Skeletal muscle cell (primary cell): ENCODE results near the gene FERMT2.
"Not testable (repeated sequence)": the region's sequence is repeated elsewhere in the genome, so short reads cannot be mapped to it uniquely, and the experiment has no call there.

Experiments used
- DNase-seq: peaks from one replicate; pipeline ENCODE4 v3.0.0-alpha.2; 2010; ENCODE audit warnings: low read depth
- H3K4me3 ChIP-seq: 2 replicates; pipeline ENCODE4 v1.5.1; 2011; ENCODE audit warnings: low read depth, mild to moderate bottlenecking, control low read depth, low read length, moderate library complexity

FERMT2 gene

GRCh38 chr14:52876311-52876710 is 74.5 kb downstream of the FERMT2 start:
- no peak for DNase-seq
- H3K4me3 ChIP-seq: no peak overlapping the region

DNA sequence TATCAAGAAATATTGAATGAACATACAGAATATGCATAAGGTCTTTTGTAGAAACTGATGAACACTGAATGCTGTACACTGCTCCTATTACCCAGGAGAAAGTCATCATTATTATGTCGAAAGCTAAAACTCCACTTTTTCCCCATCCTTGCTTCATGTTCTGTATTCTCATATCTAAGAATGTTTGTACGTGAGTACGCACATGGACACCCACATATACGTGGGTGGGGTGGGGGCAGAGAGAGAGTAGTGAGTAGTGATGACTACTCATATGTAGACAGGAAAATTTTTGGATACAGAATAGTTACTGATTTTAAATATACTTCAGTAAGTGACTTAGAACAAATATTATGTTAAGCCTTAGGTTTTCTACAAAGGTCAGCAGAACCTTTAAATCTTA is 75.1 kb downstream of the FERMT2 start:
- no peak for DNase-seq
- H3K4me3 ChIP-seq: no peak overlapping the region

- H3K4me3 ChIP-seq: no peak overlapping the region
- DNase-seq: no peak
Observed at GRCh38 chr14:52874389-52874788, 76.5 kb downstream of the FERMT2 start.

DNA sequence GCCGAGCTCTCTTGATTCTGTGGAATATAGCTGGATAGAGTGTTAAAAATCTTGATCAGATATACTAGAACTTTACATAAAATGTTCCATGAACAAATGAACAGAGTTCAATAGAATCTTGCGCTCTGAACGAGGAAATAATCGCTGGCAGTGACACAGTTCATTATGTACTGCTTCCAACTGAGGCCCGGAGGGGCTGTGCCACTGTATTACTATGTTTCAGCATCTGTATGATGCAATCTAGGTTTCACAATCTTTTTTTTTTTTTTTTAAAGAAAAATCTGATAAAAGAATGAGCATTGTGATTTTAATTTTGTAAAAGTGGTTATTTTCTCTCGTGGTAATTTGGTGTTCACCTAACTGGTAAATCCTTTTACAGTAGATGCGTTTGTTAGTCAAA is 77.2 kb downstream of the FERMT2 start:
- DNase-seq: peak; percentile 58
- no peak overlapping the region for H3K4me3 ChIP-seq

- DNase-seq: no peak
- no peak overlapping the region for H3K4me3 ChIP-seq
Observed at GRCh38 chr14:52873065-52873464, 77.8 kb downstream of the FERMT2 start.

DNA sequence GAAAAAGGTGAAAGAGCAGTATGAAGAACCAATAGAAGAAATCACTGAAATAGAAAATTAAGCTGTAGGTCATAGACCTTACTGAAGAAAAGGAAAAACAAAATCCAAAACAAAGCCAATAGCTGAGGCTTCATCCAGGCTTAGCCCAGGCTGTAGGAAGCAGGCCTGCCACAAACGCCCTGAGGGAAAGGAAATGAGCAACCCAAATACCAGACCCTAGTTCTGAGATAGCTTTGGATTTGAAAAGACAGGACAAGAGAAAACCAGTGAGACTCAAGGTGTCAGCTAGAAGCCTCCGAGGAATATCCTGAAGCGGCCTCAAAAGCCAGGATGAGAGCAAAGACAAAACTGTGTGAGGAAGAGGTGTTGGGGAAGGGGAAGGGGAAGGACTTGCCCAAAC is 79.2 kb downstream of the FERMT2 start:
- DNase-seq: no peak
- no peak overlapping the region for H3K4me3 ChIP-seq

- DNase-seq: no peak
- H3K4me3 ChIP-seq: no peak overlapping the region
Observed at GRCh38 chr14:52868911-52869618, 81.8 kb downstream of the FERMT2 start.

GRCh38 chr14:52864893-52865292 is 86.0 kb downstream of the FERMT2 start:
- H3K4me3 ChIP-seq, DNase-seq: not testable (repeated sequence)

DNA sequence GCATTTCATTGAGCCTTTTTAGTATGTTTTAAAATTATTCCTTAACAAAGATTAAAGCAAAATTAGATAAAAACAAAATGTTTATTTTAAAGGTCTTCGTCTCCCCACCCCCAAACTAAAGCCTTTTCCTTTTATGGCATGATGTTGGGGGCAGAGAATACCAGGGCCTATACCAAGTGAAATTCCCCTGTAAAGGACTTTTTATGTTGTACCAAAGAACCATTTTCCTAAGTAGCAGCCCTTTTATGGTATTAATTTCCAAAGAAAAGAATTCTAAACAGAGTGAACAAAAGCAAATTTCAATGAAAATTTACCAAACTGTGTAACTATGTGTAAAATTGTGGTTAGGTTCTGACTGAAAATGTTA is 87.5 kb downstream of the FERMT2 start:
- no peak overlapping the region for H3K4me3 ChIP-seq
- DNase-seq: no peak

DNA sequence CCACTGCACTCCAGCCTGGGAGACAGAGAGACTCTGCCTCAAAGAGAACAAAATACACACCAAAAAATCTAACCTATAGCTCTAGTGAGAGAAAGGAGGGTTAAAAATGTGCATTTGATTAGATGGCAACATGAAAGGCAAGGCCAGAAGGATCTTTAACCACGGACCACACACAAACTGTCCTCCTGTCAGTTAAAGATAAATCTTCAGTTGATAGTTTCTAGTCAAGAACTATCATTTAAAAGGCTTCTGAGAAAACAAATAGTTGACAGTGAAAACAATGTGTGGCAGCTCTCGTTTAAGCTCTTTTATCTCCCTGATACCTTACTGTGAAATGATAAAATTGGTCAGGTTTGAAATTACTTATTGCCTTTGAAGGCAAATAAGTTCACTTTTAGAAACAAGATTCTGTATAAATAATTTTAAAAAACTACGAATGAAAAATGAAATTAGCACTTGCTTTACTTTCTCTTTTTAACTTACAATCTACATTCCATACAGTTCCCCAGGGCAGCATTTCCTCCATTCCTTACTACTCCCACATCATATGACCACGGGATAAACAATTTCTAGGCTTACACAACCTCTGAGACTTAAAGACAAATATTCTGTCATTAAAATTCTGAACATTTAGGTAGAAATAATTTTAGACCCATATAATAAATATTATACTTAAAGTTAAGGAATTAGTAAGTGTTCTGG is 88.1 kb downstream of the FERMT2 start:
- H3K4me3 ChIP-seq: no peak overlapping the region
- peak; percentile 59 for DNase-seq

DNA sequence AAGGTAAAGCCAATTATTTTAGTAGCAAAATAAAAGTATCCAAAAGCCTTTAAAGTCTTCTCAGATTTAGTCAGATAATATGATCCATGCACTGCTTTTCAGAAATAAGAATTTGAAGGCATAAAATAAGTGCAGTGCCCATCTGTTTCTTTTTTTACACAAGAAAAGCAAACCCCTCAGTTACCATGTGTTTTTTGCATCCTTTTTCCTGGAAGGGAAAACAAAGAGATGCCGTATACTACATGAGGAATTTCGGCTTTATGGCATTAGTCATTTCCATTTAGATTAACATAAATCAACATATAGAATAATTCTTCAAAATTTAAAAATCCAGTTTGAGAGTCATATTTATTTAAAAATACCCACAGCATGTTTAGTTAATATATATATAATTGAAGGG is 89.4 kb downstream of the FERMT2 start:
- H3K4me3 ChIP-seq: no peak overlapping the region
- DNase-seq: no peak

DNA sequence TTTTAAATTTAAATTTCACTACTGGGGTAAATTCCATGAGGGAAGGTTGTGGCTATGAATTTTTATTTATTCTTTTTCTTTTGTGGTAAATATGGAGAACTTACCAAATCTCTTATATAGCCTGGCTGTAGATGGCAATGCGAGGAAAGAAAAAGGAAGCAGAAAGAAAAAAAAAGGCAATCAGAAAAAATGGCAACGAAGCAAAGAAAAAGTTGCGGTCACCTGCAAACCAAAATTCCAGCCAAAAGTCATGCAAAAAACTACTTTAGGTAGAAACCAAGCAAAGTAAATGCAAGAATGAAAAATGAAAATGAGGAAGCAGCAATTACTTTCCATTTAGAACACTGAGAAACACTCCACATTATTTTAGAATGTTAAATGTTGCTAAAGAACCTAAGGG is 89.9 kb downstream of the FERMT2 start:
- no peak for DNase-seq
- H3K4me3 ChIP-seq: no peak overlapping the region

DNA sequence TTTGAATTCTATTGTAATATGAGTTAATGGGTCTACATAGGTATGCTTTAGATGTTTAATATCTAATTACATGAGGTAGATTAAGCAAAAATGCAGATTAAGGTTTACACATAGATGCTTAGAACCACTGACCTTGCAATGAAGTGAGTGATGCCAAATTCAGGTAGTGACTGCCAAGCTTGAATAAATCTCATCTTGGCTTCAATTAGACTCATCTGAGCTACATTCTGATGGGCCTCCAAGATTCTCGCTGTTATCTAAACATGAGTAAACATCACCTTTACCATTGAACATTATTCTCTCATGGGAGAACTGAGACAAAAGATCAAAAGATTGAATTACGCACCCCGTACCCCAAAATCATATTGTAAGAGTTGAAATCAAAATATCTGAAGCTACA is 90.6 kb downstream of the FERMT2 start:
- no peak overlapping the region for H3K4me3 ChIP-seq
- DNase-seq: no peak

DNA sequence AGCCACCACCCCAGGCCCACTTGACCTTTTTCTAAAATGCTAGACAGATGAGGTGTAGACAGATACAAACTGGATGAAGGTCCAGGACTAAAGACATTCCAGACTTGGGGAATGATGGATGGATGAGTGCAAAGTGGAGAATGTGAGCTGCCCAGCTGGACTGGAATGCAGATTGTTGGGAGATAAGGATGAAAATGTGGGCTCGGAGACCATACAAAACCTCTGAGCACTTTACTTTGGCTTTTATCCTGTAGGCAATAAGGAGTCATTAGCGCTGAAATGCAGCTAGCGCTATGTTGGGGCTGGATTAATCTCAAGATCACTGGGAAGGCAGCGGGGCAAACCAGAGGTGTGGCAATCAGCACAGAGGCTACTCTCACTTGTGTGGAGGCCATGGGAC is 94.7 kb downstream of the FERMT2 start:
- no peak overlapping the region for H3K4me3 ChIP-seq
- DNase-seq: no peak

DNA sequence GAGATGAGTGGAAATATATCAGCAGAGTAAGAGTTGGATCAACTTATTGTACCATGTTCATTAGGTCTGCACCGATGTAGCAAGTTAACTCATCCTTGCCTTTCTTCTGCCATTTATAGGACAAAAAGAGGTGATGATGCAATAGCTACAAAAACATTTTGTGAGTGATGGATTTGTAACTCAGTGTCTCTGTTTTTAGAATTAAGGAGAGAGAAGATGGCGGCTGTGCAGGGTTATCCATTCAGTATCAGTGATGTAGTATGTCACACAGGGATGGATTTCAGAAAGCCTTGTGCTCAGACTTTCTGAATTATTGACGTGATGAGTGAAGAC is 97.4 kb downstream of the FERMT2 start:
- H3K4me3 ChIP-seq: no peak overlapping the region
- no peak for DNase-seq

DNA sequence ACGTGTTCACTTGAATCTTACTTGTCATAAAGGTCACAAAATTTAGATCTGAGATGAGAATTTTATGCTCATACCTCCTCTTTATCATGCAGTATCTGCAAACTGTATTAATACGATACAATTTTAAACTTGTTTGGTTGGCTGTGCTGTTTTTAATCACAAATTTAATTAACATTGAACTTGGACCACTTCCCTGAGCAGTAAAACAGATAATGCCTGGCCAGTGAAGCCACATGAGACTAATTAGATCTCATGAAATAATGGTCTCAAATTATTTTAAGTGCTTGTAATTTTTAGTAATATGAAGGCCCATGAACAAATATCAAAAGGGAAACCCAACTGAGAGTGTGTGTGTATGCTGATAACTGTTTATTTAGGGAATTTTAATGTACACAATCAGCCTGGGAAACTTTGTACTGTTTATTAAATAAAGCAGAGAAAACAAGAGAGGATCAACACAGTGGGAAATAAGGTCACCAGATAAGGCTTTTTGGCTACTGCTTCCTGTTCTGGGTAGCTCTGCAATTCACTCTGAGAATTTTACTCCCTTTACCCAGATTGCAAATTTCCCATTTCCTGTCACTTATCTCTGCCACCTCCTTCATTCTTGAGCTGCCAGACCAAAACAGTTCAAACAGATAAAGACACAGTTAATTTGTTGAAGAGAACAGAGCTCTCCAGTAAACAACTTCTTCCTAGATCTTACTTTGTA is 97.9 kb downstream of the FERMT2 start:
- DNase-seq: no peak
- no peak overlapping the region for H3K4me3 ChIP-seq

DNA sequence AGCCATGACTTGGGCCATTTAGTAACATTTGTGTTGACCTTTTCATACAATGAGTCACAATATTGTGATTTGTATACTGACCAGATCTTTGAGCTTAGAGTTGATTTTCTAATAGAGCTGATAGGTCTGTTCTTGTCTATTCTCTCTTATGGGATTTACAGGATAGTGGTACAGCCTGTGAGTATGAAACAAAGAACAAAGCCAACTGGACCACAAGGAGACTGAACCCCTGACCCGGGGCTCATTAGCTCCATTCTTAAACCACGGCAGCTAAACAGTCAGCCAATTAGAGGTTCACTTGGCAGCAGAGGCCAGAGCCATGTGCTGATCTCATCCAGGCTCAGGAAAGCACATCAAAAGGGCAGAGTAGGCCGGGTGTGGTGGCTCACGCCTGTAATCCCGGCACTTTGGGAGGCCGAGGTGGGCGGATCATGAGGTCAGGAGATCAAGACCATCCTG is 100.4 kb downstream of the FERMT2 start:
- DNase-seq: no peak

DNA sequence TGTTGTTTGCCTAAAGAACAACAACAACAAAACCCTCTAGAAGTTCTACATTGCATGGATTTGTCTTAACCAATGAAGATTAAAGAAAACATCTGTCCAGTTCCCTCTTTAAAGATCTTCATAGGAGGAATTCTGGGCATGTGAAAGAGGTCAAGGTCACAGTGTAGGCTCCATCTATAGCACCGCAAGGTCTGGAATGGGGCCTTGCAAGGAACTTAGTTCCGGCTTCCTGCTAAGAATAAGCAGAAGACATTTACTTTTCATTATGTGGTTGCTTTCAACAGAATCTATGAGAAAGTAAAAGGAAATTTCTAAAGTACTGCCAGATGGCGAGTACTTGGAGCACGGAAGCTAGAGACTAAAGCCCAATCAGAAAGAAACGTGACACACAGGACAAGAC is 102.2 kb downstream of the FERMT2 start:
- no peak overlapping the region for H3K4me3 ChIP-seq
- no peak for DNase-seq

More for the DNA sequence above, 100.4 kb downstream of the FERMT2 start:
- no peak overlapping the region for H3K4me3 ChIP-seq

DNA sequence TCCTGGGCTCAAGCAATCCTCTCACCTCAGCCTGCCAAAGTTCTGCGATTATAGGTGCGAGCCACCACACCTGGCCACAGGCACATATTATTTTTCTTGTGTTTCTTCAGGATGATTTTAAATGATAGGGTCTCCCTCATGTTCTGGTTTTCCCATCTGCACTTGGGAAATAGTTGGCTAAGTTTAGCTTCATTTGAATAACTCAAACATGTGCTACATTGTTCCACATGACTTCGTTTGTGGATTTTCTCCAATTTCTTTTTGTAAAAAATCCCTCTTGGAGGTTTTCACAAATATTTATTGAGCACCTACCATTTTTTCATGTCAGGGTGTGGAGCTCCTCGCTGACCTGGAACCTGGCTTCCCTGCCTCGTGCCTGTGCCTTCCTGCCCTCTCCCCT is 104.3 kb downstream of the FERMT2 start:
- H3K4me3 ChIP-seq: no peak overlapping the region
- no peak for DNase-seq

DNA sequence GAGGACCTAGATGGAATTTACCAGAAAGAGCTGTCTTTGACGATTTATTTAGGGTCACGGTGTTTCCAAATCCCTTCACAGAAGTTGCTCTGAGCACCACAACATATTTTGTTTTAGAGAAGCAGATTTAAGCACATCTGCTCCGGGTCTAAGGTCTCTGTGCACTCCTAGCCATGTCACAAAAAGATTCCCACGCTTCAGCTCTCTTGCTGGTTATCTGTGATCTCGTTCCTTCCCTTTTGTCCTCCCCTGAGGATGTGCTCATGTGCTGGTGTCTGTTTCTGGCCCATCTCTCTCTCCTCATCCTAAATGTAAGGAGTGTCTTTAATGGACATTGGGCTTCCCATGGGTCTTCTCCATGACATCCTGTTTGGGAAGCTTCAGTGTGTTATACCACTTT is 105.8 kb downstream of the FERMT2 start:
- H3K4me3 ChIP-seq: no peak overlapping the region
- no peak for DNase-seq
